ENCODE data around the gene PAPPA. TPM values are rescaled to one million over a fixed set of nuclear protein-coding genes. Genes with fewer than 3 reads are reported as not detected.

The PAPPA gene
- total RNA-seq, 4 donors from 2014 or later = 1.0 to 5.0 (median 2.8) TPM

DNA sequence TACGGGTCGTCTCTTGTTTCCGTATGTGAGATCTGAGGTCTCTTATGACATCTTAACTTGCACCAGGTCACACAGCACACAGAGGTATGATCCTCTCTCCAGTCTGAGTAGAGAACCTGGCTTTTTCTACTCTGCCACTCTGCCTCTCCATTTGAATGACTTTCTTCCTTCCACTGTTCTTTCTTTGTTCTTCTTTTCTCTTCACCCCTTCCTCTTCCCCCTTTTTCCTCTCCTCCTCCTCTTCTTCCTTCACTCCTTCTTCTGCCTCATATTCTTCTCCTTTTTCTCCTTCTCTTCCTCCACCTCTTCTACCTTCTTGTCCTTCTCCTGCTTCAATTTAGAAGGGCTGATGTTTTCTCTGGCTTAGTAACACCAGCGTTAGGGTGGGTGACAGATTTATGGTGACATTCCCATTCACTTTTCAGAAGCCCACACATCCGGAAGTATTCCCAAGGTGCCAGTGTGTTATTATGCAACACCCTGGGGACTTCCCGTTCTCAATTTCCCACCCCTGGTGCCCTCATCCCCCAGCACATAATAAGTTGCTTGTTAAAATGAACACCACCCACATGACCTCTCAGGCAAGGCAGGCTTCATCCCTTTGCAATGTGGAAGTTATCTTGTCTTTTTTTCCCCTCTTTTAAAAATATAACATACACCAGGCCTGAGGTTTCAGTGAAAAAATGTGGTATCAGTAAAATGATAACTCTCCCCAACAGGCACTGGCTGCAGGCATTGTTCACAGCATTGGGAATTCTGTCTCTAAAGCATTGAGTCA is 122.0 kb downstream of the PAPPA start:
- 66 to 68% methylated on average over 6 of the region's 6 CpGs for WGBS, 2 donors
- no peaks in the 10 kb centered on the region for H3K4me1 ChIP-seq
- H3K27ac ChIP-seq = no peak overlapping the region
- intact Hi-C loops (cut with DNase I) = no loop called here
- no peak overlapping the region for H3K4me3 ChIP-seq (replicated peaks in 1 of 3)
- H3K9me3 ChIP-seq = no peaks in the 10 kb centered on the region
- TF ChIP-seq, protein P1, sequence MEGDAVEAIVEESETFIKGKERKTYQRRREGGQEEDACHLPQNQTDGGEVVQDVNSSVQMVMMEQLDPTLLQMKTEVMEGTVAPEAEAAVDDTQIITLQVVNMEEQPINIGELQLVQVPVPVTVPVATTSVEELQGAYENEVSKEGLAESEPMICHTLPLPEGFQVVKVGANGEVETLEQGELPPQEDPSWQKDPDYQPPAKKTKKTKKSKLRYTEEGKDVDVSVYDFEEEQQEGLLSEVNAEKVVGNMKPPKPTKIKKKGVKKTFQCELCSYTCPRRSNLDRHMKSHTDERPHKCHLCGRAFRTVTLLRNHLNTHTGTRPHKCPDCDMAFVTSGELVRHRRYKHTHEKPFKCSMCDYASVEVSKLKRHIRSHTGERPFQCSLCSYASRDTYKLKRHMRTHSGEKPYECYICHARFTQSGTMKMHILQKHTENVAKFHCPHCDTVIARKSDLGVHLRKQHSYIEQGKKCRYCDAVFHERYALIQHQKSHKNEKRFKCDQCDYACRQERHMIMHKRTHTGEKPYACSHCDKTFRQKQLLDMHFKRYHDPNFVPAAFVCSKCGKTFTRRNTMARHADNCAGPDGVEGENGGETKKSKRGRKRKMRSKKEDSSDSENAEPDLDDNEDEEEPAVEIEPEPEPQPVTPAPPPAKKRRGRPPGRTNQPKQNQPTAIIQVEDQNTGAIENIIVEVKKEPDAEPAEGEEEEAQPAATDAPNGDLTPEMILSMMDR (IDR thresholded peaks at IDR 0.05) = no peak
- TF ChIP-seq POLR2A (IDR thresholded peaks at IDR 0.05) = no peak
- H3K36me3 ChIP-seq = no peaks in the 10 kb centered on the region
- H3K27me3 ChIP-seq = no peaks in the 10 kb centered on the region
- DNase-seq = no peak

DNA sequence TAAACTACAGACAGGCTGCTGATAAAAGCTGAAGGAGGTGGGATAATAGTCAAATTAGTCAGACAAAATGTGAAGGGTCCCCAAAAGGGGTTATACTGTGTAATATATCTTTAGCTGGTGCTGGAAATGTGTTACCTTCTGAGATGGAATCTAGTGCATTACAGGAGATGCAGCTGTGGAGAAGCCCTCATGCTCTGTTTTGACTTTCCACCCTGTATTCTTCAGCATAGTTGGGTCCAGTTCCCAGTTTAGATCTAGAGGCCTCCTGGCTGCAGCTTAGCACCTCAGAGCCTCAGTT is 122.6 kb downstream of the PAPPA start:
- Histone ChIP-seq H3K27me3 (no peaks in the 10 kb centered on the region), H3K9me3 (no peaks in the 10 kb centered on the region), H3K36me3 (no peaks in the 10 kb centered on the region), H3K4me3 (replicated peaks in 1 of 3) (no peak overlapping the region), H3K4me1 (no peaks in the 10 kb centered on the region), H3K27ac (no peak overlapping the region)
- no peak for TF ChIP-seq POLR2A (IDR thresholded peaks at IDR 0.05)
- TF ChIP-seq, protein P1 (IDR thresholded peaks at IDR 0.05) = no peak
- DNase-seq = no peak
- intact Hi-C loops (cut with DNase I) = no loop called here

DNA sequence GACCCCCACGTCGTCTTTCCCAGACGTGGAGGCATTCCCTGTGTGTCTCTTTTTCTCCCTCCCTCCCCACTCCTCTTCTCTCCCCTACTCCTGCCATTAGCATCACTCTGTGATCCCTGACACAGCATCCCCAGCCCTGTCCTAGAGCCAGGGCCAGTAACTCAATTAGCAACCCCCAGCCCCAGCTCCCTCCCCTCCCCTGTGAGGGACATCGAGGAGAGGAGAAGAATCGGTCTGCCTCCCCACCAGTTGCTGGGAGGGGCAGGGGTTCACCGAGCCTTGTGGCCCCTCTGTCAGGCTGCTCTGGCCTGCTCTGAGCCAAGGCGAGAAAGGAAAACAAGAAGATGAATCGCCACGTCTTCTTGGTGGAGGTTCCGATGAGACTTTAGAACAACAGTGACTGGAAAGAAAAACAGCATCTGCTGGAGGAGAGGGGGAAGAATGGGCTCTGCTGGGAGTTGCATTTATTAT is 123.1 kb downstream of the PAPPA start:
- intact Hi-C loops (cut with DNase I) = no loop called here
- DNase-seq = no peak

DNA sequence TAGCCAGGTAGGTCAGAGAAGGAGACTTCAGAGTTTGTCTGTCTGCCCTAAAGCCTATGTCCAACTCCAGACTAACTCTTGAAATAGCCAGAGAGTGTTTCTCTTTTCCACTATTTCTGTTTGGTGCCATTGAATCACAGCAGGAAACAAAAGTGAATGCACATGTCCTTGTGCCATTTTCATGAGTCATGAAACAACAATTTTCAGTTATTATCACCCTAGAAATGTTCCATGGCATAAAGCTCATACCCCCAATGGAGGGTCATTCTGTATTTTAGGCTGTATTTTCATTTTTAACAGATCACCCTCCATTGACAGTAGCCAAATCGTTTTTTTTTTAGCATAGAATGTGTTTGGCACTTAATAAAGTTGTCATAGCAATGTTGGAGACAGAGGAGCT is 124.7 kb downstream of the PAPPA start:
- Histone ChIP-seq H3K27me3 (no peaks in the 10 kb centered on the region), H3K36me3 (no peaks in the 10 kb centered on the region), H3K27ac (no peak overlapping the region), H3K9me3 (no peaks in the 10 kb centered on the region), H3K4me3 (replicated peaks in 1 of 3) (no peak overlapping the region), H3K4me1 (no peaks in the 10 kb centered on the region)
- intact Hi-C loops (cut with DNase I) = no loop called here
- 64 to 85% methylated on average over 1 of the region's 1 CpG for WGBS, 2 donors
- TF ChIP-seq POLR2A (IDR thresholded peaks at IDR 0.05) = no peak
- TF ChIP-seq, protein P1 (IDR thresholded peaks at IDR 0.05) = no peak
- DNase-seq = no peak

More for the DNA sequence above, 123.1 kb downstream of the PAPPA start:
- H3K9me3 ChIP-seq = no peaks in the 10 kb centered on the region
- no peak overlapping the region for H3K4me3 ChIP-seq (replicated peaks in 1 of 3)
- no peak overlapping the region for H3K27ac ChIP-seq
- WGBS, 2 donors = 37 to 38% methylated on average over 10 of the region's 10 CpGs
- no peaks in the 10 kb centered on the region for H3K4me1 ChIP-seq
- H3K36me3 ChIP-seq = no peaks in the 10 kb centered on the region
- no peak for TF ChIP-seq POLR2A (IDR thresholded peaks at IDR 0.05)
- TF ChIP-seq, protein P1 (IDR thresholded peaks at IDR 0.05) = no peak
- no peaks in the 10 kb centered on the region for H3K27me3 ChIP-seq

DNA sequence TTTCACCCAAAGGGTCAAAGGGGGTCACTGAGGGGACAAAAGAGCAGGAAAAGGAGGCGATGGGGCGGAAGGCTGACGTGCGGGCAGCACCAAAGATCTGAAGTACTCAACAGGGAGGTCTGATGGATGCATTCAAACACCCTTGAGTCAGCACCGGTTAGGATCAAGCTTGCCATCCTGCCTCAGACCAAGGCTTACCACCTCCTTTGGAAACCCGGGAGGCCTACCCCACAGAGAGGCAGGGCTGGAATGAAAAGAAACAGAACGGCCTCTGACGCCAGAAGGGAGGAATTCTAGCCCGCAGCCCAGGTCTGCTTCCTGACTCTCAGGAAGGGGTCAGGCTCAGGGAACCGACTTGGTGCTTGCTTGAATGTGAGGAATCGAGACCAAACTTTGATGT is 125.6 kb downstream of the PAPPA start:
- intact Hi-C loops (cut with DNase I) = no loop called here
- 59 to 63% methylated on average over 11 of the region's 11 CpGs for WGBS, 2 donors

More for the DNA sequence above, 125.6 kb downstream of the PAPPA start:
- no peak for DNase-seq
- Histone ChIP-seq H3K4me3 (replicated peaks in 1 of 3) (no peak overlapping the region), H3K27me3 (no peaks in the 10 kb centered on the region), H3K9me3 (no peaks in the 10 kb centered on the region), H3K36me3 (no peaks in the 10 kb centered on the region), H3K27ac (no peak overlapping the region), H3K4me1 (no peaks in the 10 kb centered on the region)
- TF ChIP-seq POLR2A (IDR thresholded peaks at IDR 0.05) = no peak
- TF ChIP-seq, protein P1 (IDR thresholded peaks at IDR 0.05) = no peak
